Activated B cell treated with CpG ODN at 0.5 μM for 24 hours (primary cell): ENCODE results near the gene ALPK1. TPM values are rescaled to one million over a fixed set of nuclear protein-coding genes. Genes with fewer than 3 reads are reported as not detected.

Experiments
- ATAC-seq: fragments of 200-7000 bp; cut with Tn5 transposase; one replicate; pipeline ENCODE4 v1.10.0; 2021; ENCODE audit warnings: low read depth, mild to moderate bottlenecking, moderate library complexity
- CTCF ChIA-PET: fragments of 350-600 bp; sonication (Branson Sonifier 250); formaldehyde crosslinking; loops from one replicate; lab custom pipeline; 2021; ENCODE audit warnings: antibody characterized with exemption; lab: Charles Lee
- POLR2A ChIA-PET: fragments of 350-600 bp; sonication (Branson Sonifier 250); formaldehyde crosslinking; loops from one replicate; lab custom pipeline; 2021; ENCODE audit warnings: antibody characterized with exemption; lab: Charles Lee
- DNase-seq: peaks from one replicate; pipeline ENCODE4 v3.0.0; 2022
- H3K27ac Mint-ChIP-seq: one replicate; pipeline ENCODE4 v1.8.0; 2020; ENCODE audit warnings: mixed read lengths
- H3K27me3 Mint-ChIP-seq: one replicate; pipeline ENCODE4 v1.8.0; 2021; ENCODE audit warnings: mixed read lengths
- H3K36me3 Mint-ChIP-seq: one replicate; pipeline ENCODE4 v1.8.0; 2021; ENCODE audit warnings: low read depth, mixed read lengths
- H3K4me1 Mint-ChIP-seq: one replicate; pipeline ENCODE4 v1.8.0; 2021; ENCODE audit warnings: mixed read lengths
- H3K4me3 Mint-ChIP-seq: one replicate; pipeline ENCODE4 v1.8.0; 2020; ENCODE audit warnings: mild to moderate bottlenecking, mixed read lengths
- H3K9me3 Mint-ChIP-seq: one replicate; pipeline ENCODE4 v1.8.0; 2020; ENCODE audit warnings: mixed read lengths
- intact Hi-C: fragments of 100-400 bp; cut with micrococcal nuclease; formaldehyde crosslinking; loops from one replicate; pipeline ENCODE4 v1.15.1; 2024
- total RNA-seq: library from RNA; stranded (reverse); gene quantifications from 2 replicates; pipeline ENCODE4 v1.2.3, GENCODE V29; 2022
- TF ChIP-seq, protein P1 (sequence below): fragments of 200-600 bp; IDR thresholded peaks from one replicate; pipeline ENCODE4 v1.8.0; 2022; ENCODE audit warnings: antibody characterized with exemption, mild to moderate bottlenecking

Gene ALPK1
- total RNA-seq, 1 donor from 2014 or later = 26.7 TPM

DNA sequence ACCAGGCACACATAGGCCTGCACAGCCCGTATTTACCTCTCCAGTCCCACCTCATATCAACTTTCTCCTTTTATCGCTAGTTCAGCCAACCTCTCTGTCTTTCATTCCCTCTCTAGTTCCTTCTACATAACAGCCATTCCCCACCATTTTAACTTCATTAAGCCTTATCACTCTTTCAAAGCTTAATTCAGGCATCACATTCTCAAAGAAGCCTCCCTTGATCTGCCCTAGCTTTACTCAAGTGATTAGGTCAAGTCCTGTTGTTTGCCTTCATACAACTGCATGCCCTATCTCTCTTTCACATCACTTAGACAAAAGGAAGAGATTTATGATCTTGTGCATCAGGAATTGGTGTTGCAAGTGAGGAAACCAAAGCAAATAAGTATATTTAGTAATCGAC is 74.2 kb downstream of the ALPK1 start:
- TF ChIP-seq, protein P1, sequence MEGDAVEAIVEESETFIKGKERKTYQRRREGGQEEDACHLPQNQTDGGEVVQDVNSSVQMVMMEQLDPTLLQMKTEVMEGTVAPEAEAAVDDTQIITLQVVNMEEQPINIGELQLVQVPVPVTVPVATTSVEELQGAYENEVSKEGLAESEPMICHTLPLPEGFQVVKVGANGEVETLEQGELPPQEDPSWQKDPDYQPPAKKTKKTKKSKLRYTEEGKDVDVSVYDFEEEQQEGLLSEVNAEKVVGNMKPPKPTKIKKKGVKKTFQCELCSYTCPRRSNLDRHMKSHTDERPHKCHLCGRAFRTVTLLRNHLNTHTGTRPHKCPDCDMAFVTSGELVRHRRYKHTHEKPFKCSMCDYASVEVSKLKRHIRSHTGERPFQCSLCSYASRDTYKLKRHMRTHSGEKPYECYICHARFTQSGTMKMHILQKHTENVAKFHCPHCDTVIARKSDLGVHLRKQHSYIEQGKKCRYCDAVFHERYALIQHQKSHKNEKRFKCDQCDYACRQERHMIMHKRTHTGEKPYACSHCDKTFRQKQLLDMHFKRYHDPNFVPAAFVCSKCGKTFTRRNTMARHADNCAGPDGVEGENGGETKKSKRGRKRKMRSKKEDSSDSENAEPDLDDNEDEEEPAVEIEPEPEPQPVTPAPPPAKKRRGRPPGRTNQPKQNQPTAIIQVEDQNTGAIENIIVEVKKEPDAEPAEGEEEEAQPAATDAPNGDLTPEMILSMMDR = no peak
- Mint-ChIP-seq H3K27me3 (no peaks in the 10 kb centered on the region), H3K4me1 (peaks cover 8% of the 10 kb centered on the region), H3K36me3 (peaks cover 5% of the 10 kb centered on the region), H3K9me3 (peaks cover 5% of the 10 kb centered on the region), H3K27ac (no peak overlapping the region), H3K4me3 (no peak overlapping the region)
- intact Hi-C loops = no loop called here
- POLR2A ChIA-PET = no interaction called here
- CTCF ChIA-PET = no interaction called here
- DNase-seq = no peak
- no peak for ATAC-seq

DNA sequence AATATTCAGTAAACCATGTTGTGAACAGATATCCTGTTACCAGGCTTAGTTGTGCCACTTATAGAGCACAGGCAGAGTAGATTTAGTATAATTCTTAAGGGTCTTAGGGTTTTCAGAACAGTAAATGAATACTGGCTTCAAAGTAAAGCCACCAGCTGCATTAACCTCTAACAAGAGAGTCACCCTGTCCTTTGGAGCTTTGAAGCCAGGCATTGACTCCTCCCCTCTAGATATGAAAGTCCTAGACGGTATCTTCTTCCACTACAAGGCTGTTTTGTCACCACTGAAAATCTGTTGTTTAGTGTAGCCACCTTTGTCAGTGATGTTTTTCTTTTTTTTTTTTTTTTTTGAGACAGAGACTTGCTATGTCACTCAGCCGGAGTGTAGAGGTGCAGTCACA is 77.7 kb downstream of the ALPK1 start:
- no peak for DNase-seq
- ATAC-seq = no peak
- TF ChIP-seq, protein P1 = no peak
- peaks cover 28% of the 10 kb centered on the region for H3K36me3 Mint-ChIP-seq
- no peaks in the 10 kb centered on the region for H3K27me3 Mint-ChIP-seq
- H3K4me1 Mint-ChIP-seq = peaks cover 32% of the 10 kb centered on the region
- H3K4me3 Mint-ChIP-seq = no peak overlapping the region
- H3K27ac Mint-ChIP-seq = no peak overlapping the region
- CTCF ChIA-PET = no interaction called here
- POLR2A ChIA-PET = no interaction called here
- H3K9me3 Mint-ChIP-seq = peaks cover 3% of the 10 kb centered on the region
- intact Hi-C loops = loop anchor here (5.0 kb wide), 1 partner anchor 147 kb away; no protein-coding TSS in a partner anchor

DNA sequence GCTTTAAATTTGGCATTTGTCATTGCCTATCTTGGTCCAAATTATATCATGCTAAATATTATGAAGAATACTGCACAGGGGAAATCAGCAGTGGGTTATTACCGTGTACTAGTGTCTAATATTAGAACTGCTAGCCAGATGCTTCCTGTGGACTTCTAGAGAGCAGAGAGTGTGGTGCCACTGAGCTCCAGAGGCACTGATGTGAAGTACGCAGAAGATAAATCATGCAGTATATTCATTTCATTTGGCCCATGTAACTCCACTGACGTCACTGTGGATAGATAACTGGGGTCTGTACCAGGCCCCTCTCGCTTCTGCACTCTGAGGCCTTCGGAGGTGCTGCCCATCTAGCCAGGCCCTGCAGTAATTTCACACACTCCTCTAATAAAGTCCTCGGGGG is 80.0 kb downstream of the ALPK1 start:
- peak overlapping the region; percentile 47 for H3K4me3 Mint-ChIP-seq
- CTCF ChIA-PET = interaction anchor here (1.2 to 2.0 kb wide), 3 partner anchors 15 to 147 kb away, joined by 4 to 6 read pairs (median 5); no protein-coding TSS in a partner anchor
- peak overlapping the region; percentile 65 for H3K27ac Mint-ChIP-seq

DNA sequence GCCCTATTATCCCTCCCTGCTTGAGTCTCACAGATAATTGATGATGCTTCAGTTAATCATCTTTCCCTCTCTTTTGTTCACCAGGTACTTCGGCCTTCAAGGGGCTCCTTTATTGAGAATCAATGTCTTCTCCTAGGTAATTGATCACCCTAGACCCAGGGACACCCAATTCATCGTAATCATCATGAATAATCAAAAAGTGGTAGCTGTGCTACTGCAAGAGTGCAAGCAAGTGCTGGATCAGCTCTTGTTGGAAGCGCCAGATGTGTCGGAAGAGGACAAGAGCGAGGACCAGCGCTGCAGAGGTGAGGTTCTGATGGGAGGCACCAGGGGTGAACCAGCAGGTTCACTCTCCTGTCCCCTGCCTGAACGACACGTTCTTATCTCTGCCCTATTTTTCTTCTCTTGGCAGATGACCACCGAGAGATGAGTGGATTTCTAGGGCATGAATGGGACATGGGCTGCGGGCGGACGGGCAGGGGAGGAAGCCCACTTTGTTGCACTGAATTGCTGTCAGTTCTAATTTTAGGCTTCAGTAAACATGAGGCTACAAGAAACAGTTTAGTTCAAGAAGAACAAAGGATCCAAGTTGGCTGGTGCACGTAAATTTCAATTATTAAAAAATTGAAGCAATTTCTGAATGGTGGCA is 80.5 kb downstream of the ALPK1 start:
- H3K27ac Mint-ChIP-seq = peak overlapping the region; percentile 65
- POLR2A ChIA-PET = interaction anchor here (1.3 to 1.5 kb wide), 2 partner anchors 15 to 16 kb away, joined by 4 to 8 read pairs; no protein-coding TSS in a partner anchor
- H3K27me3 Mint-ChIP-seq = no peaks in the 10 kb centered on the region
- DNase-seq = no peak
- intact Hi-C loops = loop anchor here (1.0 to 5.0 kb wide), 2 partner anchors 16 to 145 kb away; no protein-coding TSS in a partner anchor
- TF ChIP-seq, protein P1 = no peak
- peaks cover 37% of the 10 kb centered on the region for H3K36me3 Mint-ChIP-seq
- peaks cover 32% of the 10 kb centered on the region for H3K4me1 Mint-ChIP-seq
- H3K4me3 Mint-ChIP-seq = no peak overlapping the region
- CTCF ChIA-PET = interaction anchor here (1.2 to 2.0 kb wide), 3 partner anchors 16 to 146 kb away, joined by 4 to 6 read pairs (median 5); no protein-coding TSS in a partner anchor
- ATAC-seq = no peak
- H3K9me3 Mint-ChIP-seq = peaks cover 3% of the 10 kb centered on the region

More for the DNA sequence above, 80.0 kb downstream of the ALPK1 start:
- no peaks in the 10 kb centered on the region for H3K27me3 Mint-ChIP-seq
- H3K36me3 Mint-ChIP-seq = peaks cover 32% of the 10 kb centered on the region
- H3K9me3 Mint-ChIP-seq = peaks cover 3% of the 10 kb centered on the region
- peak; percentile 90 for ATAC-seq
- H3K4me1 Mint-ChIP-seq = peaks cover 32% of the 10 kb centered on the region
- intact Hi-C loops = loop anchor here (1.0 to 5.0 kb wide), 2 partner anchors 16 to 145 kb away; no protein-coding TSS in a partner anchor
- TF ChIP-seq, protein P1 = no peak
- POLR2A ChIA-PET = interaction anchor here (1.3 to 1.5 kb wide), 2 partner anchors 14 to 16 kb away, joined by 4 to 8 read pairs; no protein-coding TSS in a partner anchor
- no peak for DNase-seq

DNA sequence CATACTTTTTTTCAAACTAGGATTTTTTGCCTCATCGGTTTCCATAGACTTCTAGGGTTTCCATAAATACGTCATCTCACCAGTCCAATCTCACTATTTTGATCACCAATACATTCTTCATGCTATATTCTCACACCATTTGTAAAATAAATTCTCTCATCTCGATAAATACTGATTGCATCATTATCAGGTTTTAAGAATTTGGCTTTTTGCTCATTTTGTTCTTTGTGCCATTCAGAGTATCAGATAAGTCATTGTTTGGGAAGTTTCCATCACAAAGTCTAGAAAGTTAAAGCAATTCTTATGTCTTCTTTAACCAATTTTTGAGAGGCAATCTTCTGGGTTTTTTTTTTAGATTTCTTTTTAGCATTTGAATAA is 81.1 kb downstream of the ALPK1 start:
- ATAC-seq = no peak
- Mint-ChIP-seq H3K9me3 (peaks cover 3% of the 10 kb centered on the region), H3K4me3 (no peak overlapping the region), H3K4me1 (peaks cover 32% of the 10 kb centered on the region), H3K36me3 (peaks cover 37% of the 10 kb centered on the region), H3K27ac (no peak overlapping the region), H3K27me3 (no peaks in the 10 kb centered on the region)
- DNase-seq = no peak
- intact Hi-C loops = loop anchor here (5.0 kb wide), 1 partner anchor 144 kb away; no protein-coding TSS in a partner anchor
- POLR2A ChIA-PET = no interaction called here
- TF ChIP-seq, protein P1 = no peak
- CTCF ChIA-PET = no interaction called here
